IPS-18c (cell line): Measurements from ENCODE around the gene BRI3BP.
"Not testable (repeated sequence)": the region's sequence is repeated elsewhere in the genome, so short reads cannot be mapped to it uniquely, and the experiment has no call there.

ENCODE experiments used
- H3K4me3 ChIP-seq: 2 replicates; pipeline ENCODE4 v1.7.0; 2013; ENCODE audit warnings: low read depth, mild to moderate bottlenecking, low read length, moderate library complexity; ENCODE audit not compliant: insufficient read depth
- H3K9me3 ChIP-seq: one replicate; pipeline ENCODE4 v1.6.1; 2013; ENCODE audit warnings: mild to moderate bottlenecking, low read length, moderate library complexity; ENCODE audit not compliant: control insufficient read depth, insufficient read depth

Gene BRI3BP

DNA sequence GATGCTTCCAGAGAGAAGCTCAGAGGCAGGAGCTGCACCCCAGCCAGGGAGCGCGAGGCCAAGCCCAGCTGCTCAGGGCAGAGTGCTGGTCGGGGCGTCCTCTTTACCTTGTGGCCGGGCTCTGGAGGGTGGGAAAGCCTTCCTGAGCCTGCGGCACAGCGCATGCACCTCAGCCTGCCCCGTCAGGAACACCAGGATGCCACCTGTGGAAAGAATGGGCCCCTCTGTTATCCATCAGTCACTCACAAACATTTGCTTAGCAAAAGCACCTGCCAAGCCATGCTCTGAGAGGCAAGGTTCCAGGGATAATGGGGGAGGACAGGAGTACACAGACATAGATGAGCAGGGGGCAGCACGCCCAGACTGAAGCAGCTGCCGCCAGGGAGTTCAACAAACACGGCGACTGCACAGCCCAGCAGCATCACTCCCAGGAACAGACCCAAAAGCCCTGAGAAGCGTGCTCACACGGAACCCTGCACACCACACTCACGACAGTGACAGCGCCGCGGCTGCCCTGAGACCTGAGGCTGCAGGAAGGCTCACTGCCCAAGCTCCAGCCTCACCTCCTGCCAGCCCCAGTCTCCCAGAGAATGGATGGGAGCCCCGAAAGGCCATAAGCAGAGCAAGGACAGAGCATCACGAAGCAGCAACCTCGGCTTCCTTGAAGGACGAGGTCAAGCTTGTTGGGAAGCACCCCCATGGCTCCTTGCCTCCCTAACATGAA is 26.3 kb upstream of the BRI3BP start:
- Histone ChIP-seq H3K4me3 (no peak overlapping the region), H3K9me3 (no peaks in the 10 kb centered on the region)

DNA sequence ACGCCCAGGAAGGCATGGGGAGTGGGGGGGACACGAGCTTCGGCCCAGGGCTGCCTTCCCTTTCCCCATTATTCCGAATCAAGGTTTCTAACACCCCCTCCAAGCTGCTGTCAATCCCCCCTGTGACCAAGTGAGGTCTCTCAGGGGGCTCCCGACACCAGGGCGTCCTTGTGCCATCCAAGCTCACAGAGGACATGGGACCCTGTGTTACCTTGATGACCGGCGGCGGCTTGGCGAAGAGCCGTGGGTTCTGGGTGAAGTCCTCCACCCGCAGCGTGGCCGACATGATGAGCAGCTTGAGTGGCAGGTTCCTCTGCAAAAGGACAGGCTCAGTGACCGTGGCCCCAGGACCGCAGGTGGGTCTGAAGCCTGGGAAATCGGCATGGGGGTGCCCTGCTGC is 24.8 kb upstream of the BRI3BP start:
- Histone ChIP-seq H3K9me3 (no peaks in the 10 kb centered on the region), H3K4me3 (no peak overlapping the region)

- no peaks in the 10 kb centered on the region for H3K9me3 ChIP-seq
- no peak overlapping the region for H3K4me3 ChIP-seq
Observed at GRCh38 chr12:124970647-124971402, 22.6 kb upstream of the BRI3BP start.

GRCh38 chr12:124971603-124972002 is 21.8 kb upstream of the BRI3BP start:
- Histone ChIP-seq H3K9me3 (no peaks in the 10 kb centered on the region), H3K4me3 (no peak overlapping the region)

GRCh38 chr12:124972211-124972610 is 21.2 kb upstream of the BRI3BP start:
- Histone ChIP-seq H3K9me3 (no peaks in the 10 kb centered on the region), H3K4me3 (no peak overlapping the region)

- Histone ChIP-seq H3K4me3 (no peak overlapping the region), H3K9me3 (no peaks in the 10 kb centered on the region)
Observed at GRCh38 chr12:124975276-124975675, 18.2 kb upstream of the BRI3BP start.

DNA sequence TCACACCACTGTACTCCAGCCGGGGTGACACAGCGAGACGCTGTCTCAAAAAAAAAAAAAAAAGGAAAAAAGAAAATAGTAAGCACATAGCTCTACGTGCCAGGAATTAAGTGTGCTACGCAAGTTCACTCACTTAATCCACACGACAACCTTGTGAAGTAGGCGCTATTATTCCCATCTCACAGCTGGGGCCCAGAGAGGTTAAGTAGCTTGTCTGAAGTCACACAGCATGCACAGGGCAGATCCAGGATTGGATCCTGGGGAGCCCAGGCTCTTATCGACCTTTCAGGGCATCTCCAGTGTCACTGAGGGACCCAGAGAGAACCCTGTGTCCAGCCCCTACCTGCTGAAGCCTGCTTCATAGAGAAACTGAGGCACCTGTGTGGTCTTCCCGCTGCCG is 16.4 kb upstream of the BRI3BP start:
- Histone ChIP-seq H3K4me3 (no peak overlapping the region), H3K9me3 (no peaks in the 10 kb centered on the region)

GRCh38 chr12:124979568-124979967 is 13.9 kb upstream of the BRI3BP start:
- no peak overlapping the region for H3K4me3 ChIP-seq

GRCh38 chr12:124980098-124980892 is 13.2 kb upstream of the BRI3BP start:
- peaks cover 2% of the 10 kb centered on the region for H3K9me3 ChIP-seq
- H3K4me3 ChIP-seq: no peak overlapping the region

More at GRCh38 chr12:124979568-124979967, 13.9 kb upstream of the BRI3BP start:
- peaks cover 2% of the 10 kb centered on the region for H3K9me3 ChIP-seq

- H3K4me3 ChIP-seq, H3K9me3 ChIP-seq: not testable (repeated sequence)
Observed at GRCh38 chr12:124986876-124987275, 6.6 kb upstream of the BRI3BP start.

GRCh38 chr12:124992874-124993625 is 395 bp upstream of the BRI3BP start:
- H3K9me3 ChIP-seq: no peaks in the 10 kb centered on the region
- H3K4me3 ChIP-seq: peak overlapping the region; percentile 50

GRCh38 chr12:124994437-124994975 is 1.1 kb downstream of the BRI3BP start:
- no peaks in the 10 kb centered on the region for H3K9me3 ChIP-seq
- H3K4me3 ChIP-seq: peak overlapping the region; percentile 73

- no peaks in the 10 kb centered on the region for H3K9me3 ChIP-seq
- peak overlapping the region; percentile 73; the same call in 1 of the 2 replicates for H3K4me3 ChIP-seq
Observed at GRCh38 chr12:124995200-124995961, 1.9 kb downstream of the BRI3BP start.

- no peak overlapping the region for H3K4me3 ChIP-seq
- H3K9me3 ChIP-seq: no peaks in the 10 kb centered on the region
Observed at GRCh38 chr12:124998705-124999104, 5.3 kb downstream of the BRI3BP start.

DNA sequence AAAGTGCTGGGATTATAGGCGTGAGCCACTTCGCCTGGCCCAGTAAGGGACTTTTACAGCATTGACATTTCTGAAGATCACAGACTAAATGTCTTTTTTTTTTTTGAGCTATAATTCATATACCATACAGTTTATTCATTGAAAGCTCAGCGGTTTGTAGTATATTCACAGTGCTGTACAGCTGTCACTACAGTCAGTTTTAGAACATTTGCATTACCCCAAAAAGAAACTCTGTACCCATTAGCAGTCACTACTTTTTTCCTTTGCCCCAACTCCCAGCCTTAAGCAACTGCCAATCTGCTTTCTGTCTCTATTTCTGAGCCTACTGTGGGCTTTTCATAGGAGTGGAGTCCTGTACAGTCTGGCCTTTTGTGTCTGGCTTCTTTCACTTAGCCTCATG is 8.2 kb downstream of the BRI3BP start:
- Histone ChIP-seq H3K4me3 (no peak overlapping the region), H3K9me3 (no peaks in the 10 kb centered on the region)

- H3K4me3 ChIP-seq: no peak overlapping the region
- no peaks in the 10 kb centered on the region for H3K9me3 ChIP-seq
Observed at GRCh38 chr12:125003021-125003420, 9.6 kb downstream of the BRI3BP start.
